HCT116 (cell line): ENCODE measurements around the gene MINDY4. TPM values are rescaled to one million over a fixed set of nuclear protein-coding genes. Genes with fewer than 3 reads are reported as not detected.

Experiments used
- ATAC-seq: fragments of 200-7000 bp; cut with Tn5 transposase; 2 replicates; pipeline ENCODE4 v1.9.1; 2020; ENCODE audit warnings: mild to moderate bottlenecking, moderate library complexity
- BruUV-seq: library from RNA; stranded (reverse); fragments of 400-500 nt; replicated peaks from 2 replicates; lab custom pipeline; 2021; lab: Mats Ljungman, UMichigan
- CTCF ChIA-PET: fragments of 300-600 bp; sonication (Branson Sonifier 250); formaldehyde crosslinking; loops from one replicate; lab custom pipeline; 2021; ENCODE audit warnings: antibody characterized with exemption; lab: Charles Lee
- POLR2A ChIA-PET: fragments of 300-600, 350-600 bp; sonication (Branson Sonifier 250); formaldehyde crosslinking; loops from one replicate; lab custom pipeline; 2021; ENCODE audit warnings: antibody characterized with exemption; lab: Charles Lee
- RAD21 ChIA-PET, 2 experiments: fragments of 300-600 bp; sonication (Branson Sonifier 250); formaldehyde crosslinking; loops; one replicate each; lab custom pipeline; 2023; ENCODE audit warnings: low total read pairs in 2 of 2; ENCODE audit not compliant: uncharacterized antibody in 2 of 2, unreplicated experiment in 2 of 2, low non-redundant PET in 1 of 2; lab: Charles Lee
- DNase-seq: peaks from one replicate; pipeline ENCODE4 v3.0.0-alpha.2; 2010; ENCODE audit warnings: low read depth, low spot score
- H2AFZ ChIP-seq: fragments of 200-600 bp; shearing (Covaris generic), sonication (generic); 2 replicates; pipeline ENCODE4 v1.6.1; 2017; ENCODE audit warnings: low read depth, mixed run types, mixed read lengths, antibody characterized with exemption, low read length; ENCODE audit not compliant: poor library complexity, severe bottlenecking
- H3K27ac ChIP-seq: 2 replicates; pipeline ENCODE4 v1.5.1; 2012; ENCODE audit warnings: low read depth, low read length
- H3K27me3 ChIP-seq: fragments of 200-600 bp; sonication (generic); 2 replicates; pipeline ENCODE4 v1.6.1; 2016; ENCODE audit warnings: mixed run types, low read length, mixed read lengths; ENCODE audit not compliant: insufficient read depth
- H3K36me3 ChIP-seq, 2 experiments: fragments of 200-500 bp in 1 of 2; fragments of 200-600 bp in 1 of 2; sonication (Bioruptor generic) in 1 of 2; sonication (generic) in 1 of 2; 2 replicates each; pipeline versions ENCODE4 v1.5.1 to v1.6.1; 2014 to 2016; ENCODE audit warnings: low read length in 2 of 2, inconsistent platforms in 1 of 2, mixed read lengths in 1 of 2, mixed run types in 1 of 2; ENCODE audit not compliant: insufficient read depth in 2 of 2, control insufficient read depth in 1 of 2
- H3K4me1 ChIP-seq, 2 experiments: fragments of 200-600 bp in 1 of 2; sonication (generic) in 1 of 2; 2 replicates each; pipeline versions ENCODE4 v1.5.1 to v1.6.1; 2012 to 2017; ENCODE audit warnings: low read length in 2 of 2, inconsistent platforms in 1 of 2, mild to moderate bottlenecking in 1 of 2, mixed read lengths in 1 of 2, mixed run types in 1 of 2, moderate library complexity in 1 of 2; ENCODE audit not compliant: insufficient read depth in 2 of 2, control insufficient read depth in 1 of 2
- H3K4me2 ChIP-seq: fragments of 200-600 bp; sonication (generic); 2 replicates; pipeline ENCODE4 v1.6.1; 2017; ENCODE audit warnings: mixed run types, low read length, mixed read lengths
- H3K4me3 ChIP-seq, 2 experiments: fragments of 200-600 bp in 1 of 2; sonication (generic) in 1 of 2; replicated peaks in 1 of 2; 2 replicates each; pipeline ENCODE4 v1.5.1; 2011 to 2016; ENCODE audit warnings: low read length in 2 of 2, control low read depth in 1 of 2, low read depth in 1 of 2, mild to moderate bottlenecking in 1 of 2, mixed read lengths in 1 of 2, mixed run types in 1 of 2
- H3K79me2 ChIP-seq: fragments of 200-600 bp; sonication (generic); 2 replicates; pipeline ENCODE4 v1.6.1; 2017; ENCODE audit warnings: mild to moderate bottlenecking, mixed run types, low read length, moderate library complexity, mixed read lengths; ENCODE audit not compliant: insufficient read depth
- H3K9ac ChIP-seq: fragments of 200-600 bp; sonication (generic); 2 replicates; pipeline ENCODE4 v1.6.1; 2016; ENCODE audit warnings: low read length, mixed read lengths
- H3K9me2 ChIP-seq: fragments of 200-600 bp; sonication (generic), shearing (Covaris generic); 2 replicates; pipeline ENCODE4 v1.6.1; 2017; ENCODE audit warnings: mixed run types, mild to moderate bottlenecking, moderate library complexity; ENCODE audit not compliant: insufficient read depth
- H3K9me3 ChIP-seq, 2 experiments: fragments of 200-500 bp in 1 of 2; fragments of 200-600 bp in 1 of 2; sonication (Bioruptor generic) in 1 of 2; sonication (generic) in 1 of 2; 2 replicates each; pipeline ENCODE4 v1.6.1; 2014 to 2017; ENCODE audit warnings: low read length in 2 of 2, mixed read lengths in 2 of 2, inconsistent platforms in 1 of 2, low read depth in 1 of 2, mild to moderate bottlenecking in 1 of 2, mixed run types in 1 of 2, moderate library complexity in 1 of 2; ENCODE audit not compliant: control insufficient read depth in 1 of 2, insufficient read depth in 1 of 2
- H4K20me1 ChIP-seq: fragments of 200-600 bp; sonication (generic), shearing (Covaris generic); 2 replicates; pipeline ENCODE4 v1.6.1; 2017; ENCODE audit warnings: mixed run types, mild to moderate bottlenecking, moderate library complexity; ENCODE audit not compliant: insufficient read depth
- ATF3 ChIP-seq: IDR thresholded peaks from 2 replicates; pipeline ENCODE4 v1.6.1; 2012
- CTCF ChIP-seq, 3 experiments: fragments of 200-600 bp in 1 of 3; sonication (generic) in 1 of 3; IDR thresholded peaks in 2 of 3; conservative IDR thresholded peaks in 1 of 3; 2 replicates each; pipeline ENCODE4 v1.5.1; 2012 to 2017; ENCODE audit warnings: low read depth in 2 of 3, low read length in 2 of 3, antibody characterized with exemption in 1 of 3, borderline replicate concordance in 1 of 3, control low read depth in 1 of 3, mild to moderate bottlenecking in 1 of 3, mixed read lengths in 1 of 3, mixed run types in 1 of 3, moderate library complexity in 1 of 3; ENCODE audit not compliant: insufficient read depth in 1 of 3
- JUND ChIP-seq: IDR thresholded peaks from 2 replicates; pipeline ENCODE4 v1.6.1; 2012
- MAX ChIP-seq: IDR thresholded peaks from 2 replicates; pipeline ENCODE4 v1.6.1; 2012
- POLR2A ChIP-seq: IDR thresholded peaks from 2 replicates; pipeline ENCODE4 v1.7.0; 2011; ENCODE audit warnings: borderline replicate concordance; ENCODE audit not compliant: insufficient read depth, insufficient read length; ENCODE audit errors: extremely low read depth
- RAD21 ChIP-seq: IDR thresholded peaks from 2 replicates; pipeline ENCODE4 v1.6.1; 2012; ENCODE audit warnings: low read depth, mild to moderate bottlenecking
- REST ChIP-seq: IDR thresholded peaks from 2 replicates; pipeline ENCODE4 v1.6.1; 2012; ENCODE audit warnings: low read depth
- SIN3A ChIP-seq: IDR thresholded peaks from 2 replicates; pipeline ENCODE4 v1.6.1; 2012; ENCODE audit warnings: low read depth
- SP1 ChIP-seq: IDR thresholded peaks from 2 replicates; pipeline ENCODE4 v1.6.1; 2012; ENCODE audit warnings: low read depth
- SRF ChIP-seq: IDR thresholded peaks from 2 replicates; pipeline ENCODE4 v1.6.1; 2012; ENCODE audit warnings: low read depth
- YY1 ChIP-seq: IDR thresholded peaks from 2 replicates; pipeline ENCODE4 v1.6.1; 2011; ENCODE audit warnings: low read length, low read depth, moderate library complexity, mild to moderate bottlenecking; ENCODE audit not compliant: insufficient replicate concordance; ENCODE audit errors: extremely low read depth
- ZBTB33 ChIP-seq: IDR thresholded peaks from 2 replicates; pipeline ENCODE4 v1.6.1; 2011; ENCODE audit warnings: mild to moderate bottlenecking, low read length, moderate library complexity; ENCODE audit not compliant: insufficient replicate concordance; ENCODE audit errors: extremely low read depth
- ZFX ChIP-seq: fragments of 450-650 bp; IDR thresholded peaks from 2 replicates; pipeline ENCODE4 v1.6.1; 2017
- ZNF274 ChIP-seq: fragments of 200-500 bp; sonication (Bioruptor generic); IDR thresholded peaks from 2 replicates; pipeline ENCODE4 v1.6.1; 2014; ENCODE audit warnings: mild to moderate bottlenecking, low read depth, low read length, inconsistent platforms
- intact Hi-C: fragments of 100-400 bp; cut with micrococcal nuclease; formaldehyde crosslinking; loops from 2 replicates; pipeline ENCODE4 v1.10.0; 2022
- total RNA-seq: library from RNA; stranded (reverse); gene quantifications from one replicate; pipeline ENCODE4 v1.2.1, GENCODE V29; 2021; ENCODE audit not compliant: unreplicated experiment

Gene MINDY4
- total RNA-seq, 1 experiment from 2014 or later: 6.1 TPM

GRCh38 chr7:30740417-30741181 is 30.6 kb upstream of the MINDY4 start:
- ChIA-PET POLR2A (no interaction called here), RAD21 (no interaction called here), CTCF (interaction anchor here (1.1 to 2.0 kb wide), 3 partner anchors 191 to 464 kb away, joined by 3 to 7 read pairs (median 4); no protein-coding TSS in a partner anchor)
- H3K9ac ChIP-seq: no peak overlapping the region
- H3K9me3 ChIP-seq: no peaks in the 10 kb centered on the region
- H3K9me2 ChIP-seq: no peaks in the 10 kb centered on the region
- TF ChIP-seq MAX (no peak), JUND (no peak), ATF3 (no peak), ZFX (no peak), CTCF (IDR thresholded peaks at IDR 0.05 in 2 of 3, conservative IDR thresholded peaks at IDR 0.05 in 1 of 3; ENCODE audit: borderline replicate concordance in 1 of 3, insufficient read depth in 1 of 3, low read depth in 2 of 3, low read length in 2 of 3) (peak; percentile 87 to 99 (median 98)), ZBTB33 (no peak), SP1 (no peak), ZNF274 (no peak), YY1 (no peak), REST (no peak), POLR2A (no peak), SRF (no peak), RAD21 (peak; percentile 96), SIN3A (no peak)
- H3K79me2 ChIP-seq: no peaks in the 10 kb centered on the region
- ATAC-seq (peak; percentile 93), DNase-seq (peak; percentile 23)
- no peak overlapping the region for H3K27ac ChIP-seq
- H3K4me1 ChIP-seq: no peaks in the 10 kb centered on the region
- no peak overlapping the region for H3K4me3 ChIP-seq
- BruUV-seq: no TSS peak
- no peaks in the 10 kb centered on the region for H4K20me1 ChIP-seq
- intact Hi-C loops: loop anchor here (2.0 to 10.0 kb wide), 3 partner anchors 192 to 576 kb away; no protein-coding TSS in a partner anchor
- H3K4me2 ChIP-seq: no peak overlapping the region
- 0 out of 2 replicates have a peak, but pooled peaks cover 9% of the 10 kb centered on the region for H3K27me3 ChIP-seq
- H2AFZ ChIP-seq: no peak overlapping the region
- H3K36me3 ChIP-seq: no peaks in the 10 kb centered on the region
